SJCRH30 (cell line): Measurements from ENCODE around the gene RPL41. TPM values are rescaled to one million over a fixed set of nuclear protein-coding genes. Genes with fewer than 3 reads are reported as not detected.
"Not testable (repeated sequence)": the region's sequence is repeated elsewhere in the genome, so short reads cannot be mapped to it uniquely, and the experiment has no call there.

Source experiments
- DNase-seq, 2 experiments: peaks; one replicate each; pipeline ENCODE4 v3.0.0-alpha.2; 2015 to 2020
- H3K27ac ChIP-seq: fragments of 250-450 bp; sonication (Bioruptor Pico); 2 replicates; pipeline ENCODE4 v1.5.1; 2020; ENCODE audit warnings: mild to moderate bottlenecking, moderate library complexity
- H3K27me3 ChIP-seq: fragments of 250-450 bp; sonication (Bioruptor Pico); 2 replicates; pipeline ENCODE4 v1.5.1; 2020; ENCODE audit warnings: mild to moderate bottlenecking, moderate library complexity
- H3K36me3 ChIP-seq: fragments of 250-450 bp; sonication (Bioruptor Pico); 2 replicates; pipeline ENCODE4 v1.5.1; 2020; ENCODE audit warnings: mild to moderate bottlenecking, moderate library complexity
- H3K4me1 ChIP-seq: fragments of 250-450 bp; sonication (Bioruptor Pico); 2 replicates; pipeline ENCODE4 v1.5.1; 2020; ENCODE audit warnings: mild to moderate bottlenecking, moderate library complexity
- H3K4me3 ChIP-seq: fragments of 250-450 bp; sonication (Bioruptor Pico); 2 replicates; pipeline ENCODE4 v1.5.1; 2020; ENCODE audit warnings: mild to moderate bottlenecking, moderate library complexity
- H3K9me3 ChIP-seq: fragments of 250-450 bp; sonication (Bioruptor Pico); replicated peaks from 2 replicates; pipeline ENCODE4 v1.5.1; 2020; ENCODE audit warnings: mild to moderate bottlenecking, moderate library complexity
- total RNA-seq: library from RNA; depleted of rRNA; stranded (reverse); fragments of >200 nt; shearing (Covaris generic); gene quantifications from 2 replicates; pipeline ENCODE4 v1.2.3, GENCODE V29; 2014

The RPL41 gene
- total RNA-seq, 1 experiment from 2014 or later, result 5,661 TPM

DNA sequence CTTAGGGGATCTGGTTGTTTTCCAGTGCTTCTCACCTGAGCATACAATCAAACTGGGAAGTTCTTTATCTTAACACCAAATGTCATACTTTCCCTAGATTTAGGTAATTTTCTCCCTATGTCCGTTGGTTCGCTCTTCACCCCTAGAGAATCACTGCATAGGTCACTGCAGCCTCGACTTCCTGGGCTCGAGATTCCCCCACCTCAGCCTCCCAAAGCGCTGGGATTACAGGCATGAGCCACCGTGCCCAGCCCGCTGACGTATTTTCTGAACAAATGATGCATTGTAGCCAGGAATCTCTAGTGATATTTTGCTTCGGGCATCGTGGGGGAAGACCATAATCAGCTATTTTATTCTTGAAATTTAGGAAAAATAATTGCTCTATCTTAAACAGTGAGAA is 1.1 kb upstream of the RPL41 start:
- Histone ChIP-seq H3K27ac (peak overlapping the region; percentile 93), H3K4me1 (peaks cover 20% of the 10 kb centered on the region), H3K27me3 (no peaks in the 10 kb centered on the region; the same call in 1 of the 2 replicates), H3K4me3 (peak overlapping the region; percentile 73), H3K9me3 (no peaks in the 10 kb centered on the region), H3K36me3 (peaks cover 43% of the 10 kb centered on the region)
- DNase-seq, result peak; percentile 56 to 64

DNA sequence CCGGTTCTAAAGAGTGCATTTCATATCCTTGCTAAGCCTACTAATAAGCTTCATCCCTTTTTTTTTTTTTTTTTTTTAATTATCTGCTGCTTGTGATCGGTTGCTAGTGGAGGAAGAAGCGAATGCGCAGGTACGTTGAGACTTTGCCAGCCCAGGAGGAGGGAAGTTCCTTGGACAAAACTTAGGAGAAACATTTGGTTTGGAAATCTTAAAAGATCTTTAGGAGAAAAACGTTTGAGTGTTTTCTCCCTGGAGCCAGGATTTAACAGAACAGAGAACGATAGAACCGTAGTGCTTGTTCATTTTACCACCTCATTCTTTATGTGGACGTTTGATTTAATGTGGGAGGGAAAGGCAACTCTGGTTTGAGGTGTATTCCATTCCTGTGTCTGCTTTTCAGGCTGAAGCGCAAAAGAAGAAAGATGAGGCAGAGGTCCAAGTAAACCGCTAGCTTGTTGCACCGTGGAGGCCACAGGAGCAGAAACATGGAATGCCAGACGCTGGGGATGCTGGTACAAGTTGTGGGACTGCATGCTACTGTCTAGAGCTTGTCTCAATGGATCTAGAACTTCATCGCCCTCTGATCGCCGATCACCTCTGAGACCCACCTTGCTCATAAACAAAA is 761 bp downstream of the RPL41 start:
- H3K4me3 ChIP-seq, result peak overlapping the region; percentile 73
- not testable (repeated sequence) for H3K27me3 ChIP-seq, DNase-seq, H3K9me3 ChIP-seq
- H3K27ac ChIP-seq, result peak overlapping the region; percentile 93
- peaks cover 25% of the 10 kb centered on the region for H3K36me3 ChIP-seq
- peaks cover 21% of the 10 kb centered on the region for H3K4me1 ChIP-seq

DNA sequence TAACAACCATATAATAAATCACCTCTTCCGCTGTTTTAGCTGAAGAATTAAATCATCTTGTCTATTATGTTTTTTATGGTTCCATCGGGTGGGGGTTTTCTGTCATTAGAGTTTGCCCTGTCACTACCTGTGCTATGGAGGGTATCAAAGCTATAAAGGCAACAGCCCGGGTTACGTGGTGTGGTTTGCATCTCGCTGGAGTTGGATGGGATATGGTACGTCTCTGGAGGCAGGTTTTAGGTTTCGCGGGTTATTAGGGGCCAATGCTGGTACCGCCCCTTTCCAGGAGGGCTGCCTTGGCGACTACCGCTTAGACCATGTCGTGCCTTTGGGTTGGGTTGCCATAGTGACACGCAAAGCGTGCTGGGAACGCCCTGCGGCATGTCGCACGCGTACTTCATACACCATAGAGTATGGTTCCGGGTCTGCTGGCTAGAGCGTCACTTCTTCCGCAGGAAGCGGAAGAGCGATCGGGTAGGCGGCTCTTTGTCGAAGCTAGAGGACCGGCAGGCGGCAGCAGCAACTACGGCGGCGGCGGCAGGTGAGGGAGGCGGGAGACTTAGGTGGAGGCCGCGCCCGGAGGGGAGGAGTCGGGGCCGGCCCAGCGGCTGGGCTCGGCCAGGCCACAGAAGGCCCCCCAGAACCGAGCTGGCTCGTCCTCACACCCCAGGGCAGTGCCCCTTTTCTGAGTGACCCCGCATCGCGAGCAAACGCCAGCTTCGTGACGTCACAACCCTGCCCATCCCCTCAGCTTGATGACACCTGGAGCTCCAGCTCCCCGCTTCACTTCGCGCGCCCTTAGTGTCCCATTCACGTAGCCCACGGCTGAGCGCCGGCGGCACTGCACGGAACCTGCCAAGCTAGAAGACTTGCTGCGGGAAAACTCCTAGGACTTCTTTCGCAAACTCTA is 1.6 kb downstream of the RPL41 start, which contains the start of gene ZC3H10:
Gene ZC3H10, plus strand, starts transcription at position 489 of the 910 bp plus-strand sequence. CDS start 2,297 bp downstream, outside the sequence.
- Histone ChIP-seq H3K4me1 (peaks cover 21% of the 10 kb centered on the region), H3K9me3 (no peaks in the 10 kb centered on the region), H3K36me3 (peaks cover 19% of the 10 kb centered on the region), H3K4me3 (peak within 1 kb of the TSS; percentile 73), H3K27me3 (no peaks in the 10 kb centered on the region; the same call in 1 of the 2 replicates), H3K27ac (peak within 1 kb of the TSS; percentile 93)
- DNase-seq, result peak; percentile 99

DNA sequence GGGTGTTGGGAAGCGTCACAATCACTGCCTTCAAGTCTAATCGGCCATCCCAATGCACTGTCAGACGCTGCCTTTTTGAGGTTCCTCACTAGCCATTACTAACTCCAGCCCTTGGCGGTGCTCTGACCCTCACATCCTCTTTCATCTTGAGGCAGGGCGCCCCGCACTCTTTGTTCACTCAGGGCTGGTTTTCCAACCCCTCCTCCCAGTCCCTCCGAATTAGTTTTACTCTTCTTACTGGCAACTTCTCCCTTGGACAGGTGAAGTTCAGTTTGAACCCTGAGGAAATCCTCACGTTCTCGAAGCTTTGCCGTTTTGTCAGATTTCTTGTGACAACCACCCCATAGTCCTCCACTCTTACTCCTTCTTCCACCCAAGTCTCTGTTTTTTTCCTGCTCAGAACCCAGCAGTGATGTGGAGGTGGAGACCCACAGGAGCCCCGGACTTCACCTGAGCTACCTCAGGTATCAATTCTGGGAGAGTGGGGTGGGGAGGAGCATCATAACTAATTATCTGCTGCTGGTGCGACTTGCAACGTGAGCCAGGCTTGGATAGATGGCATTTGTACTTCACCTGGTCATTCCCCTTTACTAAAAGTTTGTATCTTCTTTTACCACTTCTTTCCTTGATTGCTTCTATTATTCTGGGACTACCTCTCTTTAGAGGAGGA is 2.4 kb downstream of the RPL41 start:
- Histone ChIP-seq H3K4me3 (peak overlapping the region; percentile 73), H3K27ac (peak overlapping the region; percentile 20; the same call in 1 of the 2 replicates)
- no peak for DNase-seq

DNA sequence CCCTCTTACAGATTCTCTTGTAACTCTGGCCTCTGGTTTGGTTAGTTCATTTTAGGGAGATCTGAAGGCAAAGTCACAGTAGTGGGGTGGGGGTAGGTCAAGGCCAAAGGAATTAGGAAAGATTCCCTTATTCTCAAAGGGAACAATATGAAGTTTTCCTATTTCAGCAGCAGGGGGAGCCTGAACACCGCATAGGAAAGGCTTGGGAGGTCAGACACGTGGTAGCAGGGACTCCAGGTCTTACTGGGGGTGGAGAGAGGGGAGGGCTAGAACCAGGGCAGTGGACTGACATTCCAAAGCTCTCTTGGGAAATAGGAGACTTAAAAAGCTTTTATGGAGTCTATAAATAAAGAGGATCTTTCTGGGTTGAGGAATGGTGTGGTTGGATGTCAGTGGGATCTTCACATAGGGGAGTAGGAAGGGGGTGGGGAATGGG is 2.9 kb downstream of the RPL41 start:
- Histone ChIP-seq H3K4me3 (no peak overlapping the region), H3K4me1 (peaks cover 21% of the 10 kb centered on the region), H3K9me3 (no peaks in the 10 kb centered on the region), H3K36me3 (peaks cover 13% of the 10 kb centered on the region), H3K27ac (peak overlapping the region; percentile 4; the same call in 1 of the 2 replicates), H3K27me3 (no peaks in the 10 kb centered on the region; the same call in 1 of the 2 replicates)
- peak; percentile 92 to 94 for DNase-seq

More for the DNA sequence above, 2.4 kb downstream of the RPL41 start:
- no peaks in the 10 kb centered on the region for H3K9me3 ChIP-seq
- peaks cover 21% of the 10 kb centered on the region for H3K4me1 ChIP-seq
- no peaks in the 10 kb centered on the region; the same call in 1 of the 2 replicates for H3K27me3 ChIP-seq
- H3K36me3 ChIP-seq, result peaks cover 13% of the 10 kb centered on the region

DNA sequence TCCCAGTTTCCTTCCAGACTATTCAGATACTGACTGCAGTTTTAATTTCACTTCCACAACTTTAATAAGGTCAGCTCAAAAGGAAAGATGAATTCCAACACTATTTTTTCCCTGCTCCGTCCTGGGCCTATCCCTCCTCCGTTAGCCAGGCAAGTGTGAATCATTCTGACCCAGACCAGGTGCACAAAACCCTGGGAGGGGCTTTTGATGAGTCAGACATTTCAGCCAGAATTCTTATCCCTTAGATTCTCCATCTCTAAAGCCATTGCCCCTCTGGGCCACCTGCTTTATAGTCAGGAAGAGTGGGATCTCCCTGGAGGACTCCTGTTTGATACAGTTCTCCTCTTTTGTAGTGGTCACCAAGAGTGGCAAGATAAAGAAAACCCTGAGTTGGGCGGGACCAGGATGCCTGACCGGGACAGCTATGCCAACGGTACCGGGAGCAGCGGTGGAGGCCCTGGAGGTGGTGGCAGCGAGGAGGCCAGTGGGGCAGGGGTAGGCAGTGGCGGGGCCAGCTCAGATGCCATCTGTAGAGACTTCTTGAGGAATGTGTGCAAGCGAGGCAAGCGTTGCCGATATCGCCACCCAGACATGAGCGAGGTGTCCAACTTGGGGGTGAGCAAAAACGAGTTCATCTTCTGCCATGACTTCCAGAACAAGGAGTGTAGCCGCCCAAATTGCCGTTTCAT is 3.9 kb downstream of the RPL41 start:
- Histone ChIP-seq H3K36me3 (peaks cover 13% of the 10 kb centered on the region), H3K27ac (peak overlapping the region; percentile 4; the same call in 1 of the 2 replicates), H3K27me3 (no peaks in the 10 kb centered on the region; the same call in 1 of the 2 replicates), H3K9me3 (no peaks in the 10 kb centered on the region), H3K4me3 (no peak overlapping the region), H3K4me1 (peaks cover 19% of the 10 kb centered on the region)
- DNase-seq, result peak in 1 of 2 experiments; percentile 35

DNA sequence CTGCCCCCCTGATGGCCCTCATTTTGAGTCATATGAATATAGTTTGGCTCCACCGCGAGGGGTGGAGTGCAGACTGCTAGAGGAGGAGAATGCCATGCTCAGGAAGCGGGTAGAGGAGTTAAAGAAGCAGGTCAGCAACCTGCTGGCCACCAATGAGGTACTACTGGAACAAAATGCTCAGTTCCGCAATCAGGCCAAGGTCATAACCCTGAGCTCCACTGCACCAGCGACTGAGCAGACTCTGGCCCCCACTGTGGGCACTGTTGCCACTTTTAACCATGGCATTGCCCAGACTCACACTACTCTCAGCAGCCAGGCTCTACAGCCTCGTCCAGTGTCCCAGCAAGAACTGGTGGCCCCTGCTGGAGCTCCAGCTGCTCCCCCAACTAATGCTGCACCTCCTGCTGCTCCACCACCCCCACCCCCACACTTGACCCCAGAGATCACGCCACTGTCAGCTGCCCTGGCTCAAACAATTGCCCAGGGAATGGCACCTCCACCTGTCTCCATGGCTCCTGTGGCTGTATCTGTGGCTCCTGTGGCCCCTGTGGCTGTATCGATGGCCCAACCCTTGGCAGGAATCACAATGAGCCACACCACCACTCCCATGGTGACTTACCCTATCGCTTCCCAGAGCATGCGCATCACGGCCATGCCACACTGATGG is 4.9 kb downstream of the RPL41 start:
- Histone ChIP-seq H3K4me3 (no peak overlapping the region), H3K4me1 (peaks cover 18% of the 10 kb centered on the region), H3K36me3 (peaks cover 13% of the 10 kb centered on the region), H3K27me3 (no peaks in the 10 kb centered on the region; the same call in 1 of the 2 replicates), H3K9me3 (no peaks in the 10 kb centered on the region), H3K27ac (no peak overlapping the region)
- DNase-seq, result no peak

DNA sequence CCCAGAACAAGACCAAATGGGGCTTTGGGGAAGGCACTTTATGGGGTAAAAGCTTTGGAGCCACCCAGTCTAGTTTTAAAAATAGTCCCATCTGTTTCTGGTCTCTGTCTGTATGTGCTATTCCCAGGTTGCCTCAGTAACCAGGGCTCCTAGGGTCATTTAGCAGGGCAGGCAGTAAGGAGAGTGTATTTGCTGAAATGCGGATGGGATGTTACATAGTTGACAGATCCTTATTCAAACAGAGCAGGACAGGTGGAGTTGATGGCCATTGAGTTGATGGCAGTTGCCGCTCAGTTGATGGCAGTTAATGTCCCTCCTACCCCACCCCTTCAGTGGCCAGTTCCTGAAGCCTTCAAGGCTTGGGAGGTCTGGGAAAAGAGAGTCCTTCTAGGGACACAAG is 6.2 kb downstream of the RPL41 start:
- peaks cover 28% of the 10 kb centered on the region for H3K4me1 ChIP-seq
- DNase-seq, result no peak

DNA sequence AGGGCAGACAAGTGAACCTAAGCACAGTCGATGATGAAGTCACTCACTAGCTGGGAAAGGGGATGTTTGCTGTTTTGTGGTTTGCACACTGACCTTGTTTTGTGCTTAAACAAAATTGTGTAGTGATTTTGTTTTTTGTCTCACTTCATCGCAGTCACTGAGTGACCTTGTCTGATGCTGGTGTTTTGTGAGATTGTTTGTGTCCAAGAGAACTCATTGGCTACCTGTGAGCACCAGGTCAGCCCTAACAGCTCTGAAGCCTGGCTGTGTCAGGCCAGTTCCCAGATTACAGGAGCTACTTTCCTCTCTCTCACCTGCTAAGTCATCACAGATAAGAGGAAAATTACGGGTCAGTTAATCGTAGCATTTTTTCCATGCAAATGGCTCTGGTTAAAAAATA is 7.7 kb downstream of the RPL41 start:
- H3K27me3 ChIP-seq, result no peaks in the 10 kb centered on the region
- no peaks in the 10 kb centered on the region for H3K9me3 ChIP-seq
- H3K27ac ChIP-seq, result no peak overlapping the region
- peaks cover 24% of the 10 kb centered on the region for H3K4me1 ChIP-seq
- H3K4me3 ChIP-seq, result no peak overlapping the region
- no peaks in the 10 kb centered on the region for H3K36me3 ChIP-seq
- DNase-seq, result no peak

More for the DNA sequence above, 6.2 kb downstream of the RPL41 start:
- Histone ChIP-seq H3K36me3 (peaks cover 2% of the 10 kb centered on the region), H3K9me3 (no peaks in the 10 kb centered on the region), H3K4me3 (no peak overlapping the region), H3K27ac (no peak overlapping the region), H3K27me3 (no peaks in the 10 kb centered on the region)

DNA sequence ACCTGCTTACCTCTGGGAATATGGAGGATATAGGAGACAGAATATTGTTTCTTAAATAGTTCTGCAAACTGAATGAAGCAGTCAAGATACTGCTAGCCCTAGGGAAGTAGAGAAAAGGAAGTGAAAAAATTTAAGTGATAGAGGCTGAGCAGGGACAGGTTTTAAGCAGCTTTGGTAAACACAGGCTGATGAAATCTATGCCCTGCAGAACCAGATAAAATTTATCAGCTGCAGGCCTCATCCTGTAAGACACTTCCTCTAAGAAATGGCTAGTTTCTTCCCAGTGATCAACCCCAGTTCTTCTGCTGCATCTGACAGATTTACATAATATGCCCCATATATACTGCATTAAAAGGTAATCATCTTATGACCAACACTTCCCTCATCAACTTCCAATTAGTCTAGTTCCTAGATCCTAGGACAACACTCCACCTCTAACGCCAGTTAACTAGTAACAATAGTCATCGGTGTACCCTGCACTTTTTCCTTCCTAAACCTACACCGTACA is 10.4 kb downstream of the RPL41 start:
- H3K4me3 ChIP-seq, result no peak overlapping the region; the same call in 1 of the 2 replicates

DNA sequence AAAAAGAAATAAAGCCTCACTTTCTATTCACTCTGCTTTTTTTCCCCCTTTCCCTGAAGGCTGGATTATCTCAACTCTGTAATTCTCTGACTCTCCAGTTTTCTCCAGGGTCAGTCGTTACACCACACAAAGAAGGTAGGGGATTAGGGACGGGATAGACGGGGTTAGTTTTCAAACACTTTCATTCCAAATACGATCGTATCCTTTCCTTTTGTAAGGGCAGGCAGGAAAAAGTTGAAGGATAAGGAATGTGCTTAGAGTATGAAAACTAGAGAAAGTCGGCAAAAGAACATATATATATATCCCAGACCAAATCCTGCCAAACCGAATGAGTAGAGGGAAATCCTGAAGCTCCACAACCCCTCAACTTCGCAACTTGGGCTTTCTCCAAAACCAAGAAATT is 11.1 kb downstream of the RPL41 start:
- H3K4me3 ChIP-seq, result peak overlapping the region; percentile 51
- peaks cover 14% of the 10 kb centered on the region for H3K4me1 ChIP-seq
- H3K36me3 ChIP-seq, result peaks cover 16% of the 10 kb centered on the region
- H3K9me3 ChIP-seq, result no peaks in the 10 kb centered on the region
- peak overlapping the region; percentile 51 for H3K27ac ChIP-seq
- no peaks in the 10 kb centered on the region for H3K27me3 ChIP-seq
- DNase-seq, result no peak

More for the DNA sequence above, 10.4 kb downstream of the RPL41 start:
- Histone ChIP-seq H3K9me3 (no peaks in the 10 kb centered on the region), H3K27me3 (no peaks in the 10 kb centered on the region), H3K27ac (no peak overlapping the region), H3K4me1 (peaks cover 14% of the 10 kb centered on the region), H3K36me3 (peaks cover 11% of the 10 kb centered on the region; the same call in 1 of the 2 replicates)
- no peak for DNase-seq

DNA sequence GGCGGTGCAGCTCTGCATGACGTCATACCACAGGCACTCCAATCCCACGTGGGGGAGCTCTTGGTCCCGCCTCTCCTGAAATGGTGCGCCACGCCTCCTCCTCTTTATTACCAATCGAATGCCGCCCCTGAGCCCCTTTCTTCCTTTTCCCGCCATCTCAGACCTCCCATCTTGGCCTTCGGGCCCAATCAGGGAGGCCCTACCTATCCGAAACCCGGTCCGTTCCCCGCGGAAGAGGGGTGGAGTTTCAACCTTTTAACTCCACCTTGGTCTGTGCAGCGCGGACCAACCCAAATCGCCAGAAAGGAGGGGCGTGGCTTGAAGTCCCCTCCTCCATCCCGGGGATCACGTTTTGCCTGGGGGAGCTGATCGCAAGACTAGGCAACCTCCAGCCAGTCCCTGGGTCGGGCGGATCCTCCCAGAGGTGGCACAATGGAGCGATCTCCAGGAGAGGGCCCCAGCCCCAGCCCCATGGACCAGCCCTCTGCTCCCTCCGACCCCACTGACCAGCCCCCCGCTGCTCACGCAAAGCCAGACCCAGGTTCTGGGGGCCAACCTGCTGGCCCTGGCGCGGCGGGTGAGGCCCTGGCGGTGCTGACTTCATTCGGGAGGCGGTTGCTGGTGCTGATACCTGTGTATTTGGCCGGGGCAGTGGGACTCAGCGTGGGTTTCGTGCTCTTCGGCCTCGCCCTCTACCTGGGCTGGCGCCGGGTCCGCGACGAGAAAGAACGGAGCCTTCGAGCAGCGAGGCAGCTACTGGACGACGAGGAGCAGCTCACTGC is 11.6 kb downstream of the RPL41 start, which contains the start of gene ESYT1:
Gene ESYT1, plus strand, starts transcription at position 380 of the 782 bp plus-strand sequence. Its CDS starts 53 bp downstream, at position 433.
- no peaks in the 10 kb centered on the region for H3K27me3 ChIP-seq
- no peaks in the 10 kb centered on the region for H3K9me3 ChIP-seq
- H3K27ac ChIP-seq, result peak within 1 kb of the TSS; percentile 51
- peak; percentile 99 to 100 for DNase-seq
- peak within 1 kb of the TSS; percentile 74 for H3K4me3 ChIP-seq
- H3K36me3 ChIP-seq, result peaks cover 19% of the 10 kb centered on the region
- peaks cover 14% of the 10 kb centered on the region for H3K4me1 ChIP-seq
